Activated CD8-positive, alpha-beta memory T cell treated with anti-CD3 and anti-CD28 coated beads, Interleukin-2, amount 50 U/mL, for 1 hour (primary cell): ENCODE data around the gene TNIK.

Experiments used
- DNase-seq: peaks from one replicate; pipeline ENCODE4 v3.0.0-alpha.2; 2020; ENCODE audit errors: extremely low read depth

TNIK gene

GRCh38 chr3:171282041-171282440, 178.2 kb downstream of the TNIK start:
- DNase-seq: no peak

DNA sequence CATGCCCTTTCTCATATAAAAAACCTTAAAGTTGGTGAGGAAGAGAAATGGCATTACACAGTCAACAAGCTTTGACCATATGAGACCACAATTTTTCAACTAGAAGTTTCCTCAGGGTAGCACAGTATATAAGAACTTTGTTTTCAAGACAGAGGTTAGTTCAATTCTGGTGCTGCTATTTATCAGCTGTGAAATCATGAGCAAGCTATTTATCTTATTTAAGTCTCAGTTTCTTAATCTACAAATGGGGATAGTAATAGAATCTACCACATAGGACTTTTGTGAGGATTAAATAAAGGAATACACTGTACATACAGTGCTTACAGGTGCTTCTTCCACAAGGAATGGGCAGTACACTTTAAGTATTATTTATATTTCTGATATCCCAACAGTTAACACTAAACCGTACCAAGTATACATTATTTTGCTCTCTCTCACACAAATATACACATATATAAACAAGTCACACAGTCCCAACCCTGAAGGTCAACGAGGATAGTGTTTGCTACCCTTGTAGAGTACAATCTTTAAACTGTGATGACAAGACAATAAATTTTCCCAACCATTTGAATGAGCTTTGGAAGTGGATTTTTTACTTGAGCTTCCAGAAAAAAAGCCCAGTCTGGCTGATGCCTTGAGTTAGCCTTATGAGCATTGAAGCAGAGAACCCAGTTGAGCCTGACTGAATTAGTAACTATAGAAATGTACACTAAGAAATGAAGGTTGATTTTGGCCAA, 178.8 kb downstream of the TNIK start:
- no peak for DNase-seq

- DNase-seq: no peak
Measured at GRCh38 chr3:171279972-171280371, 180.2 kb downstream of the TNIK start.

DNA sequence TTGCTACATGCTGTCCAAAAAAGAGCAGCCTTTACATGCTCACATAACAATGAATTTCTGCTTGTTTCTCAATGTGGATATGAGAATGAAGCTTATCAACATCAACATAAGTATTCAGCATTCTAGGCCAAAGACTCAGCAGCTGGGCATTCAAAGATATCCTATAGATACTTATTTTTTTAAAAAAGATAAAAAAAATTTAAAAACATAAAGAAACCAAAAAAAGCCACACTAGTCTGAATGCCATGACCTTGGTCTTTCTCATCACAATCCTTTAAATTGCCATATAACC, 182.0 kb downstream of the TNIK start:
- DNase-seq: no peak

DNA sequence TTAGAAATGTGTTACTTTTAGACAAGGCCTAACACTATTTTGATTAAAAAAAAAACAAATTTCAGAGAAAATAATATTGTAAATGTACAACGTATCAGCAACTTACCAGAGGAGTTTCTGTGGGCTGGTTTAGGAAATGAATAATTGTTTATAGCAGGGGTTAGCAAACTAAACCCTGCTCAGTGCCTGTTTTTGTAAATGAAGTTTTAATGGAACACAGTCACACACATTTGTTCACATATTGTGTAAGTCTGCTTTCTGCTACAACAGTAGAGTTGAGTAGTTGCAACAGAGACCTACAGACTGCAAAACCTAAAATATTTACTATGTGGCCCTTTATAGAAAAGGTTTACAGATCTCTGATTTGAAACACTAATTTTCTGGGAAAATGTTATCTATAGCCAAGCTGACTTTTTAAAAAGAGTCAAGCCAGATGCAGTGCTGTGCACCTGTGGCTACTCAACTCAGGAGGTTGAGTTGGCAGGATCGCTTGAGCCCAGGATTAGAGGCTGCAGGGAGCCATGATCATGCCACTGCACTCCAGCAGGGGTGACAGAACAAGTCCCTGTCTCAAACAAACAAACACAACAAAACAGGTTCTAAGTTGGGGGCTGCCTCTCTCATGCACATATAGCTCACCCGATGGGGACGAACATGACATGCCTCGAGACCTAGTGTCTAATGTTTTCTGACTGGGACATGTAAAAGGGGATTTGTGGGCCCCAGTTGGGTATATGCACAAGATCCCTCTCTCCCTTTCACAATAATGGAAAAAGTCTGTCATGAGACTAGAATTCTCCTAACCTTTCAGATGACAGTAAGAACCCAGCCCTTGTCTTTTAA, 182.5 kb downstream of the TNIK start:
- no peak for DNase-seq

- DNase-seq: no peak
Measured at GRCh38 chr3:171276923-171277322, 183.3 kb downstream of the TNIK start.

- DNase-seq: no peak
Measured at GRCh38 chr3:171274222-171274621, 186.0 kb downstream of the TNIK start.

GRCh38 chr3:171270541-171270940, 189.7 kb downstream of the TNIK start:
- no peak for DNase-seq

DNA sequence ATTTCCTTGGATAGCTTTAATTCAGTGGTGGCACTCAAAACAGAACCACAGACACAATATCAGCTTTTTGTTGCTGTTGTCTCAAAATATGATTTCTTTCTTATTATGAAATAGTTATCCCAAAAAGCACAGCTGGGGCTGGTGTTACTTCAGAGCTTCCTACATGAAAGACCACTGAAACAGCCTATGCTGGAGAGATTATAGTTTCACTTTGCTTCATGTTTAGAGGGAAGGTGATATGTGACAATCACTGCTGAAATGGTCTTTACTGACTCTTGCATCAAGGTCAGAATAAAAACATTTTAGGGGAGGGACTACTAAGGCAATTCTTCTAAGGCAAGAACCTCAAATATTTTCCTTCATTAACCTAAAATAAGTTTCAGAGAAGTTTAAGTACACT, 190.7 kb downstream of the TNIK start:
- DNase-seq: no peak

DNA sequence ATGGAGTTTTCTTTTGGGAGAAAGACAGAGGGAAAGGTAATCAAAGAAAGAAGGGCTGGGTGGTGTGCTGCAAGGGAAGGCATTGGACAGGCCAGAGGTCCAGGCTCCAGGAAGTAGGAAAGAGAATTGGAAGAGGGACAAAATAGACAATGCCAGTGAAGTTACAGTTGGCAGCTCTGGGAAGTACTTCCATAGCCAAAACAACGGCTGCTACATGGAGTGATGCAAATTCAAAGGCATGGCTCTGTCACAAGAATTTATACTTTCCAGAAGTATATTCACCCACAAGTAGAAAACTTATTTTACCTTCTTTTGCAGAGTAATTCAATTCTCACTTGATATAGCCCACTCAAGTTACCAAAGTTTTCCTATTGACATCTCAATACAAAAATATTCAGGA, 191.5 kb downstream of the TNIK start:
- no peak for DNase-seq

DNA sequence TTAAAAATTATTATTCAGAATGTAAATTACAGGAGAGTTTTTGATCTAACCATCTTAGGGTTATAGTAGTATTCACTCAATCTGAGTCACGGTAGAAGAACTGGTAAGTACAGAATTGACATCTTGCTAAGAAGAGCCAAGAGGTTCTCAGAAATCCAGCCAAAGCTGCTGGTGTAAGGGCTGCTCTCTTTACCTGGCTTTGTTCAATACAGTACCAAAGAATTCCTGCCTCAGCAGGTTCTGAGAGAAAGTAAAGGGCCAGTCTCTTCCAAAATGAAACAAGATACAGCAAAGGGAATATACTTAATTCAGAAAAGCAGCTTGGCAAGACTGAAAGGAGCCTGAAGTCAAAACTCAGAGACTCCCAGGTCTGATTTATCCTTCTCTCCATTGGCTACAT, 193.1 kb downstream of the TNIK start:
- no peak for DNase-seq

DNA sequence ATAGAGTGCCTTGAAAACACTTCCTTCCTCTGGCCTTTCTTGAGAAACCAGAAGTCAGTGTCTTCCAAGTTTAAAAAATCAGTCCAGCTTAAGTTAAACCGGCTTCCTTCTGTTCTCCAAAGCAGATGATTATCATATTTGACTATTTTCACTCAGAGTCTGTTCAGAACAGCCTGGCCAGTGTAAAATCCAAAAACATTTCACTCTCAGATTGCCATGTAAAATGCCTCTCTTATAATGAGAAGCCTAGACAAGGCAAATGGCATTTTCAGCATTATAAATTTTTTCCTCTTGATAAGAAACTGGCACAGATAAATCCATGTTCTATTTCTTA, 193.5 kb downstream of the TNIK start:
- no peak for DNase-seq

GRCh38 chr3:171266034-171266739, 194.0 kb downstream of the TNIK start:
- DNase-seq: no peak

GRCh38 chr3:171264758-171265157, 195.4 kb downstream of the TNIK start:
- DNase-seq: no peak

DNA sequence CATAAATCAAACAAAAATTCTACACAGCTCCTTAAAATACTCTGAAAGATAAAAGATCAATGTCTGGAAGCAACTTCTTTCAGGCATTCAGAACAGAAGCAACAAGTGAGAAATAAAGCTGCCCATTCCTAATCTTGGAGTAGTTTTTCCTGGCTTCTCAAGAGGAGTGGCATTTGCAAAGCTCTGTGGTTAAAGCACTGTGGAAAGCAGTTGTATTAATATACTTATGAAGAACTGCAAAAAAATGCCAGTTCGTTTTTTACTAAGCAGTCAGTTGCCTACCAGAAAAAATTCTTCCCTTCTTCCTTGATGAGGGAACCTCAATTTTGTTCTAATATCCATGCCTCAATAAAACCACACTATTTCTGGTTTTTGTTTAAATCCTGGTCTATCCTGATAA, 197.8 kb downstream of the TNIK start:
- no peak for DNase-seq

- no peak for DNase-seq
Measured at GRCh38 chr3:171261487-171261886, 198.7 kb downstream of the TNIK start.

- no peak for DNase-seq
Measured at GRCh38 chr3:171260899-171261298, 199.3 kb downstream of the TNIK start.

GRCh38 chr3:171260466-171260865, 199.7 kb downstream of the TNIK start:
- no peak for DNase-seq

DNA sequence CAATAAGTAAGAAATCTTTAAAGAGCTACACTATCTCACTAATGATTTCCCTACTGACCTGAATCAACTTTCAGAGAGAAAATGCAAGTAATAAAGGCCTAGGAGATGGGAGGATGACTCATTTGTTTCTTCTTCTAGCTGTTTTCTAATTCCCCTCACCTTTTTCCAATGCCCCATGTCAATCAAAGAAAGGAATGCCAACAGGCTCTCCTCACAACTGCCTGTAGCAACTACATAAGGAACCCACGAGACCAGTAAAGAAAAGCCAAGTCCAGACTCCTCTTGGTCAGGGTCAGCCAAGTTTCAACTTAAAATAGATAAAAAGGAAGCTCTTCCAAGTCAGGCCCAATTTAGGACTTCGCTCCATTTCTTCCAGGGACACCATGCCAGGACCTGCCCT, 201.9 kb downstream of the TNIK start:
- no peak for DNase-seq

GRCh38 chr3:171257251-171258203, 202.7 kb downstream of the TNIK start:
- no peak for DNase-seq

- DNase-seq: no peak
Measured at GRCh38 chr3:171256445-171257250, 203.6 kb downstream of the TNIK start.
